ENCODE data around the gene TMEM252.

TMEM252 gene

DNA sequence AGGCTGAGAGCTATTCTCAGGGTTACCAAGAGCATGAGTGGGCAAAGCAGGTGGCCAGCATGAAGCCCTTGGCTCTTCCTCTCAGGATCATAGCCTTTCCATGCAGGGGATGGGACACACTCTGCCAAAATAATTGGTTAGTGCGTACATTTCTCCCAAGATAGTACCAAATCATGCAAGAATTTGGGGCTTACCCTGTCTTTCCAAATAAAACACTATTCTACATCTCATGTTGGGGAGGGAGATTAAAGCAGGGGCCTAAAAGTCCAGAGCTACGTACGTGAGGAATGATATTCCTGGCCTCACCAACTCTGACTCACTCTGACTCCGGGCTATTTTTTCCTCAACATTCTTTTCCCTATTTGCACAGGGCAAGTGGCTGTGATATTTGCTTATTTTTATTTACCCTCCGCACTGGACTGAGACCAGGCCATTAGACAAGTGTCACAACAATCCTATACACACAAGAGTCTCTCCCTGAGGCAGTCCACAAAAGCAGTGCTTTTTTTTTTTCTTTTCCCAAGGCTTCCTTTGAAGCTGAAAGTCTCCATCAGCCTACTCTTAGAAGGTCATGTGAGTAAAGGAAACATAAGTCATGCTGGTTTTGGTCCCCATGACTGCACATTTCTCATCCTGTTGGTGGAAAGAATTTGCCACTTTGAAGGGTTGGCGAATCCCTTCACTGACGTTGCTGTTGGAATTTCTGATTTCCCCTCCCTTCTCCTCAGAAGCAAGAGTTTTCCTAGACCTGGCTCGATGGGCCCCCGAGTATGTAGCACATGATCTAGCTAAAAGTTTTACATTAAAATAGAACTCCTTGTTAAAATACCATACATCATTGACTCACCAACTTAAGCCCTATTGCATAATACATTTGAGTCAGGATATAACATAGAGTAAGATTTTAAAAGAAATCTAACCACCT is 40.0 kb downstream of the TMEM252 start:
- no peak for ATAC-seq
- TF ChIP-seq ESRRG (CRISPR knock-in tag; IDR thresholded peaks at IDR 0.05) (no peak), ARNTL (CRISPR knock-in tag; IDR thresholded peaks at IDR 0.05; ENCODE audit: borderline replicate concordance, low read depth) (no peak)

DNA sequence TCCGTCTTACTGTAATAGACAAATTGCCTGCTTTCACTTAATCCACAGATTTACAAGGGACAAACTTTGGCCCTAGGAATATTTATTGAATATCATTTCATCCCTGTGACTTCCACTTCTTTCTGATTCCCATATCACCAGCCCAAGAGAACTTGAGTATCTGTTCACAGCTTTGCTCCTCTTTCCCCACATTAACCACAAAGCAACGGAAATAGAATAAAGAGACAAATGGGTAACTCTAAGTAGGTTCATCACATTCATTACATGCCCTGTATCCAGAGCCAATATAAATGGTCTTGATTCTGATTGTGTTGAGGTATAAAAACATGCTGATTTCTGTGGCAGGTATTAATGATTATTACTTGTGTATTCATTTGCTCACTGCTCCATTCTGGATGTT is 41.9 kb downstream of the TMEM252 start:
- no peak for ATAC-seq
- TF ChIP-seq CSDC2 (CRISPR knock-in tag; IDR thresholded peaks at IDR 0.05) (no peak), ISL1 (CRISPR knock-in tag; IDR thresholded peaks at IDR 0.05) (no peak), RARB (CRISPR knock-in tag; IDR thresholded peaks at IDR 0.05) (no peak), ZFP3 (CRISPR knock-in tag; IDR thresholded peaks at IDR 0.05) (no peak), ZNF70 (CRISPR knock-in tag; IDR thresholded peaks at IDR 0.05) (no peak), SNAI2 (CRISPR knock-in tag; IDR thresholded peaks at IDR 0.05) (no peak), OSR1 (CRISPR knock-in tag; IDR thresholded peaks at IDR 0.05) (no peak), PPARA (CRISPR knock-in tag; IDR thresholded peaks at IDR 0.05; ENCODE audit: borderline replicate concordance) (no peak)
- TF ChIP-seq, protein P1, sequence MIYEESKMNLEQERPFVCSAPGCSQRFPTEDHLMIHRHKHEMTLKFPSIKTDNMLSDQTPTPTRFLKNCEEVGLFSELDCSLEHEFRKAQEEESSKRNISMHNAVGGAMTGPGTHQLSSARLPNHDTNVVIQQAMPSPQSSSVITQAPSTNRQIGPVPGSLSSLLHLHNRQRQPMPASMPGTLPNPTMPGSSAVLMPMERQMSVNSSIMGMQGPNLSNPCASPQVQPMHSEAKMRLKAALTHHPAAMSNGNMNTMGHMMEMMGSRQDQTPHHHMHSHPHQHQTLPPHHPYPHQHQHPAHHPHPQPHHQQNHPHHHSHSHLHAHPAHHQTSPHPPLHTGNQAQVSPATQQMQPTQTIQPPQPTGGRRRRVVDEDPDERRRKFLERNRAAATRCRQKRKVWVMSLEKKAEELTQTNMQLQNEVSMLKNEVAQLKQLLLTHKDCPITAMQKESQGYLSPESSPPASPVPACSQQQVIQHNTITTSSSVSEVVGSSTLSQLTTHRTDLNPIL (CRISPR knock-in tag; IDR thresholded peaks at IDR 0.05; ENCODE audit: low read depth) = no peak

DNA sequence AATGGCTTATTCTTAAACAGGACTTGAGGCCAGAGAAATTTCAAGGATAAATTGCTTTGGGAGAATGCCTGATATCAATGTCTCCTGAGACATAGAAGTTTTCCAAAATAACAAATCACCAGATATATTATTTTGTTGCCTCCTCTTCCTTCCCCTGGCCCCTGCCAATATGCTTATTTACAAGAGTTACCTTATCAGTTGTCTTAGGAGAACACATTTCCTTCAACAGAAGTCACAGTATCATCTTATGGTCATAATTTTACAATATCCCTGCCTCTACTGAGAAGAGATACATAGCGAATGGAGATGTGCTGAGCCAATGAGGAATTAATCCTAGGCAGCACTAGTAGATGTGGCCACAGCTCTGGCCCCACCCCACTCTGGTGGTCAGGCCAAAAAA is 43.1 kb downstream of the TMEM252 start:
- no peak for ATAC-seq
- TF ChIP-seq TOX (CRISPR knock-in tag; IDR thresholded peaks at IDR 0.05; ENCODE audit: borderline replicate concordance) = no peak
- no peak for TF ChIP-seq OSR1 (CRISPR knock-in tag; IDR thresholded peaks at IDR 0.05)
- TF ChIP-seq ZFP3 (CRISPR knock-in tag; IDR thresholded peaks at IDR 0.05) = no peak
- TF ChIP-seq GLIS3 (CRISPR knock-in tag; IDR thresholded peaks at IDR 0.05) = no peak
- TF ChIP-seq, protein P2, sequence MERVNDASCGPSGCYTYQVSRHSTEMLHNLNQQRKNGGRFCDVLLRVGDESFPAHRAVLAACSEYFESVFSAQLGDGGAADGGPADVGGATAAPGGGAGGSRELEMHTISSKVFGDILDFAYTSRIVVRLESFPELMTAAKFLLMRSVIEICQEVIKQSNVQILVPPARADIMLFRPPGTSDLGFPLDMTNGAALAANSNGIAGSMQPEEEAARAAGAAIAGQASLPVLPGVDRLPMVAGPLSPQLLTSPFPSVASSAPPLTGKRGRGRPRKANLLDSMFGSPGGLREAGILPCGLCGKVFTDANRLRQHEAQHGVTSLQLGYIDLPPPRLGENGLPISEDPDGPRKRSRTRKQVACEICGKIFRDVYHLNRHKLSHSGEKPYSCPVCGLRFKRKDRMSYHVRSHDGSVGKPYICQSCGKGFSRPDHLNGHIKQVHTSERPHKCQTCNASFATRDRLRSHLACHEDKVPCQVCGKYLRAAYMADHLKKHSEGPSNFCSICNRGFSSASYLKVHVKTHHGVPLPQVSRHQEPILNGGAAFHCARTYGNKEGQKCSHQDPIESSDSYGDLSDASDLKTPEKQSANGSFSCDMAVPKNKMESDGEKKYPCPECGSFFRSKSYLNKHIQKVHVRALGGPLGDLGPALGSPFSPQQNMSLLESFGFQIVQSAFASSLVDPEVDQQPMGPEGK (CRISPR knock-in tag; IDR thresholded peaks at IDR 0.05; ENCODE audit: borderline replicate concordance) = no peak
- TF ChIP-seq, protein P3, sequence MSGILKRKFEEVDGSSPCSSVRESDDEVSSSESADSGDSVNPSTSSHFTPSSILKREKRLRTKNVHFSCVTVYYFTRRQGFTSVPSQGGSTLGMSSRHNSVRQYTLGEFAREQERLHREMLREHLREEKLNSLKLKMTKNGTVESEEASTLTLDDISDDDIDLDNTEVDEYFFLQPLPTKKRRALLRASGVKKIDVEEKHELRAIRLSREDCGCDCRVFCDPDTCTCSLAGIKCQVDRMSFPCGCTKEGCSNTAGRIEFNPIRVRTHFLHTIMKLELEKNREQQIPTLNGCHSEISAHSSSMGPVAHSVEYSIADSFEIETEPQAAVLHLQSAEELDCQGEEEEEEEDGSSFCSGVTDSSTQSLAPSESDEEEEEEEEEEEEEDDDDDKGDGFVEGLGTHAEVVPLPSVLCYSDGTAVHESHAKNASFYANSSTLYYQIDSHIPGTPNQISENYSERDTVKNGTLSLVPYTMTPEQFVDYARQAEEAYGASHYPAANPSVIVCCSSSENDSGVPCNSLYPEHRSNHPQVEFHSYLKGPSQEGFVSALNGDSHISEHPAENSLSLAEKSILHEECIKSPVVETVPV (CRISPR knock-in tag; IDR thresholded peaks at IDR 0.05) = no peak
- no peak for TF ChIP-seq SNAI2 (CRISPR knock-in tag; IDR thresholded peaks at IDR 0.05)
- TF ChIP-seq ZNF8 (CRISPR knock-in tag; IDR thresholded peaks at IDR 0.05) = no peak
- no peak for TF ChIP-seq ESRRG (CRISPR knock-in tag; IDR thresholded peaks at IDR 0.05)
- TF ChIP-seq TCF4 (CRISPR knock-in tag; IDR thresholded peaks at IDR 0.05; ENCODE audit: borderline replicate concordance) = no peak
- no peak for TF ChIP-seq RARB (CRISPR knock-in tag; IDR thresholded peaks at IDR 0.05)
- no peak for TF ChIP-seq CSDC2 (CRISPR knock-in tag; IDR thresholded peaks at IDR 0.05)
- no peak for TF ChIP-seq ZNF70 (CRISPR knock-in tag; IDR thresholded peaks at IDR 0.05)
- TF ChIP-seq ZNF565 (CRISPR knock-in tag; conservative IDR thresholded peaks at IDR 0.05; ENCODE audit: low read depth) = no peak
- TF ChIP-seq, protein P4, sequence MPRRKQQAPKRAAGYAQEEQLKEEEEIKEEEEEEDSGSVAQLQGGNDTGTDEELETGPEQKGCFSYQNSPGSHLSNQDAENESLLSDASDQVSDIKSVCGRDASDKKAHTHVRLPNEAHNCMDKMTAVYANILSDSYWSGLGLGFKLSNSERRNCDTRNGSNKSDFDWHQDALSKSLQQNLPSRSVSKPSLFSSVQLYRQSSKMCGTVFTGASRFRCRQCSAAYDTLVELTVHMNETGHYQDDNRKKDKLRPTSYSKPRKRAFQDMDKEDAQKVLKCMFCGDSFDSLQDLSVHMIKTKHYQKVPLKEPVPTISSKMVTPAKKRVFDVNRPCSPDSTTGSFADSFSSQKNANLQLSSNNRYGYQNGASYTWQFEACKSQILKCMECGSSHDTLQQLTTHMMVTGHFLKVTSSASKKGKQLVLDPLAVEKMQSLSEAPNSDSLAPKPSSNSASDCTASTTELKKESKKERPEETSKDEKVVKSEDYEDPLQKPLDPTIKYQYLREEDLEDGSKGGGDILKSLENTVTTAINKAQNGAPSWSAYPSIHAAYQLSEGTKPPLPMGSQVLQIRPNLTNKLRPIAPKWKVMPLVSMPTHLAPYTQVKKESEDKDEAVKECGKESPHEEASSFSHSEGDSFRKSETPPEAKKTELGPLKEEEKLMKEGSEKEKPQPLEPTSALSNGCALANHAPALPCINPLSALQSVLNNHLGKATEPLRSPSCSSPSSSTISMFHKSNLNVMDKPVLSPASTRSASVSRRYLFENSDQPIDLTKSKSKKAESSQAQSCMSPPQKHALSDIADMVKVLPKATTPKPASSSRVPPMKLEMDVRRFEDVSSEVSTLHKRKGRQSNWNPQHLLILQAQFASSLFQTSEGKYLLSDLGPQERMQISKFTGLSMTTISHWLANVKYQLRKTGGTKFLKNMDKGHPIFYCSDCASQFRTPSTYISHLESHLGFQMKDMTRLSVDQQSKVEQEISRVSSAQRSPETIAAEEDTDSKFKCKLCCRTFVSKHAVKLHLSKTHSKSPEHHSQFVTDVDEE (CRISPR knock-in tag; IDR thresholded peaks at IDR 0.05) = no peak
- no peak for TF ChIP-seq ZFP30 (CRISPR knock-in tag; IDR thresholded peaks at IDR 0.05)
- TF ChIP-seq ARNTL (CRISPR knock-in tag; IDR thresholded peaks at IDR 0.05; ENCODE audit: borderline replicate concordance, low read depth) = no peak
- TF ChIP-seq, protein P1 (CRISPR knock-in tag; IDR thresholded peaks at IDR 0.05; ENCODE audit: low read depth) = no peak
- TF ChIP-seq ISL1 (CRISPR knock-in tag; IDR thresholded peaks at IDR 0.05) = no peak
- no peak for TF ChIP-seq ZC3H10 (CRISPR knock-in tag; IDR thresholded peaks at IDR 0.05)
